ENCODE data around the gene ISLR.

The ISLR gene

GRCh38 chr15:74144153-74144775 lies 29.2 kb upstream of the ISLR start:
- TF ChIP-seq CTCF (conservative IDR thresholded peaks at IDR 0.05) = no peak; the same call in 1 of the 2 replicates
- H3K27ac ChIP-seq = no peak overlapping the region

- TF ChIP-seq CTCF (conservative IDR thresholded peaks at IDR 0.05) = no peak
- no peak overlapping the region for H3K27ac ChIP-seq
These were observed 27.2 kb upstream of the ISLR start for GRCh38 chr15:74146277-74146800.

GRCh38 chr15:74147051-74147450 lies 26.5 kb upstream of the ISLR start:
- no peak overlapping the region for H3K27ac ChIP-seq
- no peak for TF ChIP-seq CTCF (conservative IDR thresholded peaks at IDR 0.05)

- no peak overlapping the region for H3K27ac ChIP-seq
- TF ChIP-seq CTCF (conservative IDR thresholded peaks at IDR 0.05) = no peak
These were observed 17.6 kb upstream of the ISLR start for GRCh38 chr15:74155766-74156417.

- no peak for TF ChIP-seq CTCF (conservative IDR thresholded peaks at IDR 0.05)
- H3K27ac ChIP-seq = peak overlapping the region; percentile 17; the same call in 1 of the 2 replicates
These were observed 16.7 kb upstream of the ISLR start for GRCh38 chr15:74156678-74157411.

- TF ChIP-seq CTCF (conservative IDR thresholded peaks at IDR 0.05) = no peak
These were observed 15.4 kb upstream of the ISLR start for GRCh38 chr15:74157868-74158827.

More at GRCh38 chr15:74157868-74158827, 15.4 kb upstream of the ISLR start:
- H3K27ac ChIP-seq = peak overlapping the region; percentile 17; the same call in 1 of the 2 replicates

Measured in VCaP (cell line).